HCT116 (cell line): Measurements from ENCODE around the gene PRDM1. TPM values are rescaled to one million over a fixed set of nuclear protein-coding genes. Genes with fewer than 3 reads are reported as not detected.
A peak's percentile ranks its signal among the peaks of the same experiment; 100 is the strongest.

ENCODE experiments used
- ATAC-seq: fragments of 200-7000 bp; cut with Tn5 transposase; 2 replicates; pipeline ENCODE4 v1.9.1; 2020; ENCODE audit warnings: mild to moderate bottlenecking, moderate library complexity
- BruUV-seq: library from RNA; stranded (reverse); fragments of 400-500 nt; replicated peaks from 2 replicates; lab custom pipeline; 2021; lab: Mats Ljungman, UMichigan
- CTCF ChIA-PET: fragments of 300-600 bp; sonication (Branson Sonifier 250); formaldehyde crosslinking; loops from one replicate; lab custom pipeline; 2021; ENCODE audit warnings: antibody characterized with exemption; lab: Charles Lee
- POLR2A ChIA-PET: fragments of 300-600, 350-600 bp; sonication (Branson Sonifier 250); formaldehyde crosslinking; loops from one replicate; lab custom pipeline; 2021; ENCODE audit warnings: antibody characterized with exemption; lab: Charles Lee
- RAD21 ChIA-PET, 2 experiments: fragments of 300-600 bp; sonication (Branson Sonifier 250); formaldehyde crosslinking; loops; one replicate each; lab custom pipeline; 2023; ENCODE audit warnings: low total read pairs in 2 of 2; ENCODE audit not compliant: uncharacterized antibody in 2 of 2, unreplicated experiment in 2 of 2, low non-redundant PET in 1 of 2; lab: Charles Lee
- DNase-seq: peaks from one replicate; pipeline ENCODE4 v3.0.0-alpha.2; 2010; ENCODE audit warnings: low read depth, low spot score
- H2AFZ ChIP-seq: fragments of 200-600 bp; shearing (Covaris generic), sonication (generic); 2 replicates; pipeline ENCODE4 v1.6.1; 2017; ENCODE audit warnings: low read depth, mixed run types, mixed read lengths, antibody characterized with exemption, low read length; ENCODE audit not compliant: poor library complexity, severe bottlenecking
- H3K27ac ChIP-seq: 2 replicates; pipeline ENCODE4 v1.5.1; 2012; ENCODE audit warnings: low read depth, low read length
- H3K27me3 ChIP-seq: fragments of 200-600 bp; sonication (generic); 2 replicates; pipeline ENCODE4 v1.6.1; 2016; ENCODE audit warnings: mixed run types, low read length, mixed read lengths; ENCODE audit not compliant: insufficient read depth
- H3K36me3 ChIP-seq, 2 experiments: fragments of 200-500 bp in 1 of 2; fragments of 200-600 bp in 1 of 2; sonication (Bioruptor generic) in 1 of 2; sonication (generic) in 1 of 2; 2 replicates each; pipeline versions ENCODE4 v1.5.1 to v1.6.1; 2014 to 2016; ENCODE audit warnings: low read length in 2 of 2, inconsistent platforms in 1 of 2, mixed read lengths in 1 of 2, mixed run types in 1 of 2; ENCODE audit not compliant: insufficient read depth in 2 of 2, control insufficient read depth in 1 of 2
- H3K4me1 ChIP-seq, 2 experiments: fragments of 200-600 bp in 1 of 2; sonication (generic) in 1 of 2; 2 replicates each; pipeline versions ENCODE4 v1.5.1 to v1.6.1; 2012 to 2017; ENCODE audit warnings: low read length in 2 of 2, inconsistent platforms in 1 of 2, mild to moderate bottlenecking in 1 of 2, mixed read lengths in 1 of 2, mixed run types in 1 of 2, moderate library complexity in 1 of 2; ENCODE audit not compliant: insufficient read depth in 2 of 2, control insufficient read depth in 1 of 2
- H3K4me2 ChIP-seq: fragments of 200-600 bp; sonication (generic); 2 replicates; pipeline ENCODE4 v1.6.1; 2017; ENCODE audit warnings: mixed run types, low read length, mixed read lengths
- H3K4me3 ChIP-seq, 2 experiments: fragments of 200-600 bp in 1 of 2; sonication (generic) in 1 of 2; replicated peaks in 1 of 2; 2 replicates each; pipeline ENCODE4 v1.5.1; 2011 to 2016; ENCODE audit warnings: low read length in 2 of 2, control low read depth in 1 of 2, low read depth in 1 of 2, mild to moderate bottlenecking in 1 of 2, mixed read lengths in 1 of 2, mixed run types in 1 of 2
- H3K79me2 ChIP-seq: fragments of 200-600 bp; sonication (generic); 2 replicates; pipeline ENCODE4 v1.6.1; 2017; ENCODE audit warnings: mild to moderate bottlenecking, mixed run types, low read length, moderate library complexity, mixed read lengths; ENCODE audit not compliant: insufficient read depth
- H3K9ac ChIP-seq: fragments of 200-600 bp; sonication (generic); 2 replicates; pipeline ENCODE4 v1.6.1; 2016; ENCODE audit warnings: low read length, mixed read lengths
- H3K9me2 ChIP-seq: fragments of 200-600 bp; sonication (generic), shearing (Covaris generic); 2 replicates; pipeline ENCODE4 v1.6.1; 2017; ENCODE audit warnings: mixed run types, mild to moderate bottlenecking, moderate library complexity; ENCODE audit not compliant: insufficient read depth
- H3K9me3 ChIP-seq, 2 experiments: fragments of 200-500 bp in 1 of 2; fragments of 200-600 bp in 1 of 2; sonication (Bioruptor generic) in 1 of 2; sonication (generic) in 1 of 2; 2 replicates each; pipeline ENCODE4 v1.6.1; 2014 to 2017; ENCODE audit warnings: low read length in 2 of 2, mixed read lengths in 2 of 2, inconsistent platforms in 1 of 2, low read depth in 1 of 2, mild to moderate bottlenecking in 1 of 2, mixed run types in 1 of 2, moderate library complexity in 1 of 2; ENCODE audit not compliant: control insufficient read depth in 1 of 2, insufficient read depth in 1 of 2
- H4K20me1 ChIP-seq: fragments of 200-600 bp; sonication (generic), shearing (Covaris generic); 2 replicates; pipeline ENCODE4 v1.6.1; 2017; ENCODE audit warnings: mixed run types, mild to moderate bottlenecking, moderate library complexity; ENCODE audit not compliant: insufficient read depth
- ATF3 ChIP-seq: IDR thresholded peaks from 2 replicates; pipeline ENCODE4 v1.6.1; 2012
- CBX3 ChIP-seq: IDR thresholded peaks from 2 replicates; pipeline ENCODE4 v1.6.1; 2012; ENCODE audit warnings: low read depth
- CEBPB ChIP-seq: IDR thresholded peaks from 2 replicates; pipeline ENCODE4 v1.6.1; 2012; ENCODE audit warnings: low read depth
- EGR1 ChIP-seq: IDR thresholded peaks from 2 replicates; pipeline ENCODE4 v1.6.1; 2012; ENCODE audit warnings: low read depth
- ELF1 ChIP-seq: IDR thresholded peaks from 2 replicates; pipeline ENCODE4 v1.6.1; 2012; ENCODE audit warnings: low read depth, borderline replicate concordance
- EZH2phosphoT487 ChIP-seq: fragments of 200-600 bp; IDR thresholded peaks from 2 replicates; pipeline ENCODE4 v1.6.1; 2018; ENCODE audit warnings: antibody characterized with exemption, borderline replicate concordance
- FOSL1 ChIP-seq: IDR thresholded peaks from 2 replicates; pipeline ENCODE4 v1.6.1; 2012; ENCODE audit warnings: low read depth
- POLR2A ChIP-seq: IDR thresholded peaks from 2 replicates; pipeline ENCODE4 v1.7.0; 2011; ENCODE audit warnings: borderline replicate concordance; ENCODE audit not compliant: insufficient read depth, insufficient read length; ENCODE audit errors: extremely low read depth
- POLR2AphosphoS5 ChIP-seq: IDR thresholded peaks from 2 replicates; pipeline ENCODE4 v1.6.1; 2011; ENCODE audit warnings: mild to moderate bottlenecking, low read depth, low read length, moderate library complexity
- RAD21 ChIP-seq: IDR thresholded peaks from 2 replicates; pipeline ENCODE4 v1.6.1; 2012; ENCODE audit warnings: low read depth, mild to moderate bottlenecking
- SP1 ChIP-seq: IDR thresholded peaks from 2 replicates; pipeline ENCODE4 v1.6.1; 2012; ENCODE audit warnings: low read depth
- TCF7L2 ChIP-seq: IDR thresholded peaks from 2 replicates; pipeline ENCODE4 v1.7.0; 2011; ENCODE audit warnings: borderline replicate concordance, inconsistent platforms; ENCODE audit not compliant: insufficient read depth, insufficient read length; ENCODE audit errors: extremely low read depth
- YY1 ChIP-seq: IDR thresholded peaks from 2 replicates; pipeline ENCODE4 v1.6.1; 2011; ENCODE audit warnings: low read length, low read depth, moderate library complexity, mild to moderate bottlenecking; ENCODE audit not compliant: insufficient replicate concordance; ENCODE audit errors: extremely low read depth
- ZBTB33 ChIP-seq: IDR thresholded peaks from 2 replicates; pipeline ENCODE4 v1.6.1; 2011; ENCODE audit warnings: mild to moderate bottlenecking, low read length, moderate library complexity; ENCODE audit not compliant: insufficient replicate concordance; ENCODE audit errors: extremely low read depth
- ZFX ChIP-seq: fragments of 450-650 bp; IDR thresholded peaks from 2 replicates; pipeline ENCODE4 v1.6.1; 2017
- ZNF274 ChIP-seq: fragments of 200-500 bp; sonication (Bioruptor generic); IDR thresholded peaks from 2 replicates; pipeline ENCODE4 v1.6.1; 2014; ENCODE audit warnings: mild to moderate bottlenecking, low read depth, low read length, inconsistent platforms
- intact Hi-C: fragments of 100-400 bp; cut with micrococcal nuclease; formaldehyde crosslinking; loops from 2 replicates; pipeline ENCODE4 v1.10.0; 2022
- total RNA-seq: library from RNA; stranded (reverse); gene quantifications from one replicate; pipeline ENCODE4 v1.2.1, GENCODE V29; 2021; ENCODE audit not compliant: unreplicated experiment
- TF ChIP-seq, protein P1 (sequence below): IDR thresholded peaks from 2 replicates; pipeline ENCODE4 v1.6.1; 2012; ENCODE audit warnings: low read depth

Gene PRDM1
- total RNA-seq, 1 experiment from 2014 or later: 3.4 TPM

GRCh38 chr6:106084106-106084988, 1.8 kb upstream of the PRDM1 start:
- Histone ChIP-seq H3K79me2 (no peaks in the 10 kb centered on the region), H3K9ac (no peak overlapping the region), H3K36me3 (no peaks in the 10 kb centered on the region), H3K4me1 (peaks cover 17 to 31% of the 10 kb centered on the region in 2 experiments), H4K20me1 (no peaks in the 10 kb centered on the region), H3K27me3 (no peaks in the 10 kb centered on the region), H3K9me3 (no peaks in the 10 kb centered on the region), H3K9me2 (no peaks in the 10 kb centered on the region), H3K4me2 (peak overlapping the region; percentile 82), H2AFZ (peak overlapping the region; percentile 79), H3K27ac (no peak overlapping the region), H3K4me3 (peak overlapping the region in 1 of 2 experiments; percentile 57; a peak in 1 of 4 replicates)
- no TSS peak for BruUV-seq
- DNase-seq: peak; percentile 72
- intact Hi-C loops: loop anchor here (1.0 to 2.0 kb wide), 2 partner anchors 351 to 654 kb away; no protein-coding TSS in a partner anchor
- RAD21 ChIA-PET: interaction anchor here in 1 of 2 experiments (0.5 kb wide), 1 partner anchor 289 kb away, joined by 6 read pairs; no protein-coding TSS in a partner anchor
- CTCF ChIA-PET: interaction anchor here (0.9 to 1.6 kb wide), 6 partner anchors 11 to 653 kb away, joined by 3 to 7 read pairs (median 4); no protein-coding TSS in a partner anchor
- POLR2A ChIA-PET: no interaction called here
- ATAC-seq: peak; percentile 64
- TF ChIP-seq SP1 (no peak), EZH2phosphoT487 (no peak), EGR1 (no peak), FOSL1 (0 out of 2 replicates have a peak, but pooled peaks have one; percentile 7), CEBPB (peak; percentile 6; the same call in 1 of the 2 replicates), POLR2AphosphoS5 (0 out of 2 replicates have a peak, but pooled peaks have one; percentile 19), POLR2A (no peak), TCF7L2 (no peak), ATF3 (no peak), CBX3 (peak; percentile 50; the same call in 1 of the 2 replicates), RAD21 (peak; percentile 97), YY1 (peak; percentile 74), ELF1 (no peak), ZFX (no peak), ZBTB33 (no peak), ZNF274 (no peak)
- TF ChIP-seq, protein P1, sequence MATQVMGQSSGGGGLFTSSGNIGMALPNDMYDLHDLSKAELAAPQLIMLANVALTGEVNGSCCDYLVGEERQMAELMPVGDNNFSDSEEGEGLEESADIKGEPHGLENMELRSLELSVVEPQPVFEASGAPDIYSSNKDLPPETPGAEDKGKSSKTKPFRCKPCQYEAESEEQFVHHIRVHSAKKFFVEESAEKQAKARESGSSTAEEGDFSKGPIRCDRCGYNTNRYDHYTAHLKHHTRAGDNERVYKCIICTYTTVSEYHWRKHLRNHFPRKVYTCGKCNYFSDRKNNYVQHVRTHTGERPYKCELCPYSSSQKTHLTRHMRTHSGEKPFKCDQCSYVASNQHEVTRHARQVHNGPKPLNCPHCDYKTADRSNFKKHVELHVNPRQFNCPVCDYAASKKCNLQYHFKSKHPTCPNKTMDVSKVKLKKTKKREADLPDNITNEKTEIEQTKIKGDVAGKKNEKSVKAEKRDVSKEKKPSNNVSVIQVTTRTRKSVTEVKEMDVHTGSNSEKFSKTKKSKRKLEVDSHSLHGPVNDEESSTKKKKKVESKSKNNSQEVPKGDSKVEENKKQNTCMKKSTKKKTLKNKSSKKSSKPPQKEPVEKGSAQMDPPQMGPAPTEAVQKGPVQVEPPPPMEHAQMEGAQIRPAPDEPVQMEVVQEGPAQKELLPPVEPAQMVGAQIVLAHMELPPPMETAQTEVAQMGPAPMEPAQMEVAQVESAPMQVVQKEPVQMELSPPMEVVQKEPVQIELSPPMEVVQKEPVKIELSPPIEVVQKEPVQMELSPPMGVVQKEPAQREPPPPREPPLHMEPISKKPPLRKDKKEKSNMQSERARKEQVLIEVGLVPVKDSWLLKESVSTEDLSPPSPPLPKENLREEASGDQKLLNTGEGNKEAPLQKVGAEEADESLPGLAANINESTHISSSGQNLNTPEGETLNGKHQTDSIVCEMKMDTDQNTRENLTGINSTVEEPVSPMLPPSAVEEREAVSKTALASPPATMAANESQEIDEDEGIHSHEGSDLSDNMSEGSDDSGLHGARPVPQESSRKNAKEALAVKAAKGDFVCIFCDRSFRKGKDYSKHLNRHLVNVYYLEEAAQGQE: no peak
